ENCODE results near the gene MYOM1.

The MYOM1 gene

DNA sequence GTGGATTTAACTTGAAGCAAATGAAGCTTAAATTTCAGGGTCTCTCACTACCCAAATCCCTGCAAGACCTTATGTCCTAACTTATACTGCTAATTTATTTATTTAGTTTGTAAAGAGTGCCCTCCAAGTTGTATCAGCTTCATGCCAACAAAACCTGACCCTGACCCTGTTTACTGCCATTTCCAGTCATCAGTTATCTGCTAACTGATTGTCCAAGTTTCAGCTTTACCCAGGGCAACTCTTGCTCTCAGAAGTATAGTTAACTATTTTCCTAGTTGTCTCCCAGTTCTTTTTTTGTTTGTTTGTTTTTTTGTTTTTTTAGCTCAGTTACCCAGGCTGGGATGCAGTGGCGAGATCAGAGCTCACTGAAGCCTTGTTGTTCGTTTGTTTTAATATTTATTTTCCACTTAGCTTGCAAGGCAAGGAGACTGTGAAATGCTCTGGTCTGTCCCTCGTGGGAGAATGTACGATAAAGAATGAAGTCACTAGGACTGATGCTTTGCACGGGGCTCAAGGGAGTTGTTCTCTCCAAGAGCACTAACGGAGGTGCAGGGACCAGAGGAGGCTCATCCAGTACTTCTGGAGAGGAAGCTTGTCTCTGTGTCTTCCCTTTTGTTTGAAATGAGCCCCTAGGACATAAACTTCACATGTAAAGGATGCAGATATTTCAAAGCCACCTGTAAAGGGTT lies 35.3 kb downstream of the MYOM1 start:
- no peak for DNase-seq (ENCODE audit: low read depth)

DNA sequence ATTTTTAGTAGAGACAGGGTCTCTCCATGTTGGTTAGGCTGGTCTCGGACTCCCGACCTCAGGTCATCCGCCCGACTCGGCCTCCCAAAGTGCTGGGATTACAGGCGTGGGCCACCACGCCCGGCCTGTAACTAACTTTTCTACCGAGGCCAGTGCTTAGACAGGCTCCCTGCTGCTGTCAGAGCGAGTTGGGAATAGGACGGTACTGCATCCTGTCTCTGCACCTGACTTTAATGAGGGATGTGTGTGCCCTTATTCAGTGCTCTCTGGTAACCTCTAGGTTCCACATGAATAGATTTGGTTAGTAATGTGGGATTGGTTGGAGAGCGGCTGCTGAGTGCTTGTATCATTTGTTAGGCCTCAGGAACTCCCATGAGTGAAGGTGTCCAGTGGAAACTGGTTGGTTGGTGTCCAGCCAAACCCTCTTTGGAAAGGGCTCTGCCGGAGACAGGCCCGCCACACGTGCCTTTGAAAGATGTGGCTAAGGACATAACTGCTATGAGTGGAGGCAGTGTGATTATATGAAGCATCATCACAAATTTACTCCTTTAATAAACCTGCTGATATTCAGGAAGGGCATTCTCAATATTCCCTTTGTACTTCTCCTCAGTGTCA lies 36.6 kb downstream of the MYOM1 start:
- no peak for DNase-seq (ENCODE audit: low read depth)

DNA sequence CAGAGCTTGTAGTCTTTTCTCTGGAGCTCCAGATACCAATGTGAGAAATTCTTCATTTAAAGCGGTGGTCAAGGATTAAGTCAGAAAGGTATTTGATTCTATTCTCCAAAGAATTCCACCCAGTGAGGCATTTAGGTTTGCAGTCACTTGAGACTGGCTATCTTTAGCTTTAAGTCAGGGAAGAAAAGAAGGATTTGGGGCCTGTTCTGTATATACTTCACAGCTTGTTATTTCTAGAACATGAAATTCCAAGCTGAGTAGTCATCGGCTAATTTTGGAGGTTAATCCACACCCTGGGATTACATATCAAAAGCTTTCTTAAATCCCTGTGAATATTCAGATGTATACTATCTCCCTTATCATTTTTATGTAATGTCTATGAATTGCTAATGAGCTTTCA lies 39.4 kb downstream of the MYOM1 start:
- DNase-seq (ENCODE audit: low read depth) = no peak

DNA sequence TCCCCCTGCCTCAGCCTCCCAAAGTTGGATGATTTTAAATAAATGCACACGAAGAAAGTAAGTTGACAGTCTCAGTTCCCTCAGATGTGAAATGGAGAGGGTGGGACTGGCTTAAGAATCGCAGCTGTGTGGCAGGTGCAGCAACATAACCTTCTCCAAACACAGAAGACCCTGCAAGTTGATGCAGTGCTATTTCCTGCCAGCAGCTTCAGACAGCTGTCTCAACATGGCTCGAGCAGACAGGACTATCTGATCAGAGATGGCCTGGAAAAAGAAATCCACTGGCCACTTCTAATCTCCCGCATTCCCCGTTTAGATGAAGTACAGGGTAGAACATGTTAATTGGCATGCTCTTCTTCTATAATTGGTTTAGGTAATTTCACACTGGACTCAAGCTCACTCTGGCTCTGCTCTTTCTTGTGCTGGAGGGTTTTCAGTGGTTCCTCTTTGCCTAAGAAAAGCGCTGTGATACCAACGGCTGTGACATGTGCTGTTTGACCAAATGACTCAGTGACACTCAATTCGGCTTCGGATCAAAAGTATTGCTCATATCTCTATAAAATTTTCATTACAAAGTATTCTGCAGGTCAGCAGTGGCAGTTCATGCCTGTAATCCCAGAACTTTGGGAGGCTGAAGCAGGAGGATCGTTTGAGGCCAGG lies 40.2 kb downstream of the MYOM1 start:
- DNase-seq (ENCODE audit: low read depth) = no peak

DNA sequence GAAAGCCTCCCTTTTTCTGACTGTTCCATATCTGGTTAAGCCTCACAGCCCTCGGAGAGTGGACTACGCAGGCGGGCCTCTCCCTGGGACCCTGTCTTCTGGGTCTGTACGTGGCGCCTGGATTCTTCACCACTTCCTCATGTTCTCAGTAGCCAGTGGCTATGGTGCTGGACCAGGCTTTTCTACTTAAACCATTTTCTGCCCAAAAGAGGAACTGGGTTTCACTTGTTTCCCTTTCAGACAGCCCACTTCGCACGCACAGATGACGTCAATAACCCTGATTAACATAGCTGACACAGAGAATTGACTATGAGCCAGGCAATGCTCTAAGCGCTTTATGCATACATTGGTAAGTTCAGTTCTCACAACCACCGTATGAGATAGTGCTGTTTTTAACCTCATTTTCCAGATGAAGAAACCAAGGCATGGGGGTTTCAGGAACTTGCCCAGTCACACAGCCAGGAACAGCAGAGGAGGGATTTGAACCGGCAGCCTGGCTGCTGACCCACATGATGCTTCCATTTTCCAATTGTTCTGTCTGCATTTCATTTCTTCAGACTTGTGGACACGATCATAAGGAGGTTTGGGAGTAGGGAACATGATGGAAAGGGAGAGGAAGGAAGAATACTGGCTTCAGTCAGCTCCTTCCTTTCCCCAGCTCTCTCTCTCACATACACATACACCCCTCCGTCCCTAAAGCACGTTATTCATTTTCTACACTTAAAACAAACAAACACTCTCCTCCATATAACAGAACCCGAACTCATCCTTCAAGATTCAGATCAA lies 41.7 kb downstream of the MYOM1 start:
- no peak for DNase-seq (ENCODE audit: low read depth)

DNA sequence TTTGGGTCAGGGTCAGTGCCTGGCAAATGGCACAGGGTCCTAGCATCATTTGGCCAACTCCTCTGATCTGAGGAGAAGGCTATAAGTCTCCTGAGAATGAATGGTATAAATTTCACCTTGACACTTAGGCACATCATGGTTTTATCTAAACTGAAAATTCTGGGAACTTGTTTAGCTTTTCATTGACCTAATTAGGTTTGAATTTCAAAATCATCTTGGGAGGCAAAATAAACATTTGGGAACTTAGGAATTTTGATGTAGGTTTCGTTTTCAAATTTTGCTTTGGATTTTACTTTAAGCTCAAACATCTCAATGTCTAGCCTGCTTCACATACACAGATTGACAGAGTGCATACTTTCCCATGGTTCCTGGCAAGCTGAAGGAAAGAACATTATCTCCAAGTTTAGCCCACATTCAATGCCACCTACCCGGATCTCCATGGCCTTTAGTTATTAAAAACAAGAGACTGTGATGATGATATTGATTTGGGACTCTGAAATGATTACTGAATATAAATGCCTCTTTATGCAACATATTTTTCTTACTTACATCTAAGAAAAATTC lies 44.5 kb downstream of the MYOM1 start:
- no peak for DNase-seq (ENCODE audit: low read depth)

DNA sequence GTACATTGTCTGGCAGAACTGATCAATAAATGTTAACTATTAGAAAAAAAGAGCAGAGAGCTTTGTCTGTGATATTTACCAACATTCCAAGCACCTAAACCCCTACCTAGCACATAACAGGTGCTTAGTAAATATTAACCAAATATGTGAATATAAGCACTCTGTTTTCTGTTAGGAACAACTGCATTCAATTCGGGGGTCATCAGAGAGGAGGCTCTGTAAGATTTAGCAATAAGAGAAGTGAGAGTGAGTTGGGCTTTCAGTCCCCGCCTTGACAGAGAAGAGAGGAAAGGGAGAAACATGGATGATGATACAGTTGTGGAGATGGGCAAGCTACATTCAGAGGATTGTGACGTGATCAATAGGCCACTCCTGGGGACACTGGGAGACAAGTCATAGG lies 47.7 kb downstream of the MYOM1 start:
- no peak for DNase-seq (ENCODE audit: low read depth)

DNA sequence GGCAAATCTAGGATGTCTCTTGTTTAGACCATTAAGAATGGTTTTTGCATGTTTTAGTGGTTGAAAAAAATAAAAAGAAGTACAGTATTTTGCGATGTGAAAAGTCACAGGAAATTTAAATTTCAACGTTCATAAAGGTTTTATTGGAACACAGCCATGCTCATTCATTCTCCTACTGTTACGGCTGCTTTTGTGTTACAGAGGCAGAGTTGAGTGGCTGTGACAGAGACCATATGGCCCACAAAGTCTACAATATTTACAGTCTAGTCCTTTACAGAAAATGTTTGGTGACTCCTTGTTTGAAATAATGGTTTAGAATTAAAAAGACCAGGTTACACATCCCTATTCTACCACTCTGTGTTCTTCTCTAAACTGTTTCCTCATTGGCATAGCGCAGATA lies 48.1 kb downstream of the MYOM1 start:
- no peak for DNase-seq (ENCODE audit: low read depth)

DNA sequence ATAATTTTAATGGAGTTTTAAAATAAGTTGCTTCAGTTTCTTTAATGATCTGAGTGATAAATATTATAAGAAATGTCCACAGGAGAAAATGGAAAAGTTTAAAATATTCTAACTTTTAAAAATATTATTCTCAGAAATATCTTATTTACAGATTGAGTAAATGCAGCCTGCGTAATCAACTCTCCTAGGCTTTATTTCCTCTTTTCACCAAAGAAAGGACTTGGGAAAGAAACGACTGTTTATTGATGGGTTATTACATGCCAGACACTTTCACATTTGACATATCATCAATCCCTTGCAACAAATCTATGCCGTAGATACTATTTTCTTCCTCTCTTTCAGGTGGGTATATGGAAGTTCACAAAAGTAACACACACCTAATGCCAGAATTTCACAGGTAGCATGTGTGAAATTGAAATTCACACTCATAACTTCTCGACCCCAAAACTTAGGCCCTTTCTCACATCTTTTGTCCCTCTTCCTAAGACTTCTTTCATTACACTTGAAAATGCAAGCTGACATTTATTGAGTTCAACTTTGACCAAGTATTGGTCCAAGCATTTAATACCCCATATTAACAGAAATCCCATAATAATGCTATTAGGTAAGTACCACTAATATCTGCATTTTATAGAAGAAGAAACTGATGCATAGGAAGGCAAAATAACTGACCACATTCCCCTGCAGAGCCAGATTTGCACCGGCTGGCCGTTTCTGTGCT lies 49.2 kb downstream of the MYOM1 start:
- no peak for DNase-seq (ENCODE audit: low read depth)

DNA sequence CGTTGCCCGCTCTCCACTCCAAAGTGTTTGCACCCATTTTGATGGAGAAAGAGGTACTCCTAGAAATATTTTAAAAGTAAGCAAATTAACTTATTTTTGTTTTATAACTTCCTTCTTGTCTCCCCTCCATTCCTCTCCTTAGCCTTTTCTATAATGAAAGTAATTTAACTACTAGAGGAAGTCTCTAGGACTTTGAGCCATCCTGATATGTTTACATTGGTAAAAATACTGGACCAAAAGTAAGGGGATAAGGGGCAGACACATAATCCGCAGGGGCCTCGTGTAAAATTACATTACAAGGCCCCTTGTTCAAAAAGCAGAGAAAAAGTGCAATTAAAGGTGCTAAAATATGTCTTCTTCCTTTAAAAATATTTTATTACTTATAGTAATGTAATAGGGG lies 55.4 kb downstream of the MYOM1 start:
- no peak for DNase-seq (ENCODE audit: low read depth)

DNA sequence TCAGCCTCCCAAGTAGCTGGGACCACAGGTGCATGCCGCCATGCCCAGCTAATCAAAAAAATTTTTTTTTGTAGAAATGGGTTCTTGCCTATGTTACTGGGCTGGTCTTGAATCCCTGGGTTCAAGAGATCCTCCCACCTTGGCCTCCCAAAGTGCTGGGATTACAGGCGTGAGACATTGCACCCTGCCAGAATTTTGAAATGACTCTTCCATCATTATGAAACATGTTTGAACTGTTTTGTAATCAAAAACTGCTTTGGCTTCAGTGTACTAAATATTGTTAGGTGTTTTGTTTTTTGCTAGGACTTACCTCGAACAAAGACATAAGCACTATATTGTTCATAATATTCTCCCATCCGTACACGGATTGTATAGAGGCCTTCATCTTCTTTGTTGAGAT lies 55.8 kb downstream of the MYOM1 start:
- no peak for DNase-seq (ENCODE audit: low read depth)

DNA sequence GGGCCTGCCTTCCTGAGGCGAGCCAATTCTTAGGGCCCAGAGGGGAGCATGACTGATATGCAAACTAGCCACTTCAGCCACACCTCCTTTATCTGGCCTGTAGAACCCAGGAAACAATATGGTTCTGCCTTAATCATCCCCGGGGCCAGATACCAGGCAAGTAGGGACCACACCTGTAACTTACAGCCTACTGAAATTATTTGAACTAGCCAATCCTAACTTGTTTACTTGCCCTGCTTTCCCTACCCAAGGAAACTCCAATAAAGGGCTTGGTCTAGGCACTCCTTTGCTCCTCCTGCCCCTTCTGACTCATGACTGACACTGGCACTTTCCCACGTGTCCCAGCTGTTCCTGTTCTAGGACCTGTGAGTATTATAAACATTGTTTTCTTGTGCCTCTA lies 57.6 kb downstream of the MYOM1 start:
- no peak for DNase-seq (ENCODE audit: low read depth)

DNA sequence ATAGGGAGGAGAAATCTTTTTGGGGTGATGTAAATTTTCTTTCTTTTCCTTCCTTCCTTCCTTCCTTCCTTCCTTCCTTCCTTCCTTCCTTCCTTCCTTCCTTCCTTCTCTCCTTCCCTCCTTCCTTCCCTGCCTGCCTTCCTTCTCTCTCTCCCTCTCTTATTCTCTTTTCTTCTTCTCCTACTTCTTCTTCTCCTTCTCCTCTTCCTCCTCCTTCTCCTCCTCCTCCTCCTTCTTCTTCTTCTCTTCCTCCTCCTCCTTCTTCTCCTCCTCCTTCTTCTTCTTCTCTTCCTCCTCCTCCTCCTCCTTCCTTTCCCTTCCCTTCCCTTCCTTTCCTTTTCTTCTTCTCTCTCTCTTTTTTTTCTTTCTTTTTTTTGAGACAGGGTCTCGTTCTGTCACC lies 59.9 kb downstream of the MYOM1 start:
- DNase-seq (ENCODE audit: low read depth) = no peak

DNA sequence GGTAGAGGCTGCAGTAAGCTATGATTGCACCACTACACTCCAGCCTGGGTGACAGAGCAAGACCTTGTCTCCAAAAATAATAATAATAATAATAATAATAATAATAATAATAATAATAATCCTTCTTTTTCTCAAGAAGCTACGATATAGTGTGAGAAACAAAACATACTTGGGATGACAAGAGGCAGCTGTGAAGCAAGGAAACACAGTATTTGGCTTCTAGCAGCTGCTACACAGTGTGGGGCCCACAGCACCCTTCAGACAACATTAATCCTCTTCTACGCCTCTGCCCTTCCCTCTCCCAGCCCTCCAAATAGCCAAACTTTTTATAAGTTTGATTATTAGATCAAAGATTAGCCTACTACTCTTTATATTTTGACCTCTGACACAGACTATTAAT lies 62.2 kb downstream of the MYOM1 start:
- DNase-seq (ENCODE audit: low read depth) = no peak

DNA sequence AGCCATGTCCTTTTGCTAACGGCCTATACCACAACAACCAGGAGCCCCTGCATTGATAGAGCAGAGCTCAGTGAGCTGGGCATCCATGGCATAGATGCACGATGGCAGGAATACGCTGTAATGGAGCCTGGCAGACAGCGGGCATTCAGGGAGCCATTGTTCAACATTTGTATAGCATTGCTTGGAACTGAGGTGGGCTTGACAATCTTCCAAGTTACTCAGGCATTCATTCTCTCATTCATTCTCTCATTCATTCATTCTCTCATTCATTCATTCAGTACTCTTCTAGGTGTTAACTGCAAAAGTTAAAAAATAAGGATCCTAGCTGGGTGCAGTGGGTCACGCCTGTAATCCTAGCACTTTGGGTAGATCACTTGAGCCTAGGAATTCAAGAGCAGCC lies 62.7 kb downstream of the MYOM1 start:
- DNase-seq (ENCODE audit: low read depth) = no peak

DNA sequence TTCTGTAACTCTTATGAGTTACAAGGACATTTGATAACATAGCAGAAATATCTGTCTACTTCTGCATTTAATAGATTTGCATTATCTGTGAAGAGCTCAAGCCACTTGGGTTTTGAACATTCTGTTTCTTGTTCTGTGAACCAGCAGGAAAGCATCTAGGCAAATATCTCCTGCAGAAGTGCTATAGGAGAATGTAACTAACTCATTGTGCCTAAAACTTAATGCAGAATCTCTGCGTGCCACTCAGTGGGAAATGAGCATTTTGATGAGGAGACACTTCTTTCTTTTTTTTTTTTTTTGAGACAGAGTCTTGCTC lies 63.5 kb downstream of the MYOM1 start:
- no peak for DNase-seq (ENCODE audit: low read depth)

DNA sequence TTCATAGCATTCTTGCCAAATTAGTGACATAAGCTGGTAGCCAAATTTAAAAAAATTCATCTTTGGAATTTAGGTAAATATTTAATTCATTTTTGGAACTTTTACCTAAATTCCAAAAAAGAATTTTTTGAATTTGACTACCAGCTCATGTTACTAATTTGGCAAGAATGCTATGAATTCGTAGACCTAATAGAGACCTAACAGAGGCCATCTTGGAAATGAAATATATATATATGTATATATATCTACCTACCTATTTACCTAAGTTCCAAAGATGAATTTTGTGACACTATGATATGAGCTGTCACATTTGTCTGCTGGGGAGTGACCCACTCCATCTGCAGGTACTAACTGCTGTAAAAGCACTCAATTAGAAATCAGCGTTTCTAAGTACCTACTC lies 65.6 kb downstream of the MYOM1 start:
- DNase-seq (ENCODE audit: low read depth) = no peak

DNA sequence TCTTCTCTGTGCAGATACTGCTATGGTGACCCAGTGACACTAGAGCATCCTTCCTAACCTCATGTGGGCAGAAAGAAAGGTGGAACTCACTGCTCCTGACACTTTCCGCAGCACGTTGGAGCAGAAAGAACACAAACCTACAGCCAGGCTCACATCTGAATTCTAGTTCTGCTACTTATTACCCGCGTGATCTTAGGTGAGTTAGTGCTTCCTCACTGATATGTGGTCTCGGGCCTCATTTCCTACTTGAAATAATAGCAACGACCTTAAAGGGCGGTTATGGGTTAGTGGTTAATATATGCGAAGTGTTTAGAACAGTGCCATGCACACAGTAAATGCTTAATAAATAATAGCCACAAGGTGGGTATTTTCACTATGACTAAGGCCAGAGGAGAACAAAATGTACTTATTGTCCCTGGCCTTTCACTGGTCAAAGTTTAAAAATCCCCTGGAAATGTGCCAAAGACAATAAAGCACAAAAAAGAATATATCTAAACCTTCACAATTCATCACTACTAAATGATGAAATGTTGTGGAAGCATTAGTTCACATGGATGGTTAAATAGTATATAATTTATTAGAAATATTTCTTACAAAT lies 66.6 kb downstream of the MYOM1 start:
- DNase-seq (ENCODE audit: low read depth) = no peak

DNA sequence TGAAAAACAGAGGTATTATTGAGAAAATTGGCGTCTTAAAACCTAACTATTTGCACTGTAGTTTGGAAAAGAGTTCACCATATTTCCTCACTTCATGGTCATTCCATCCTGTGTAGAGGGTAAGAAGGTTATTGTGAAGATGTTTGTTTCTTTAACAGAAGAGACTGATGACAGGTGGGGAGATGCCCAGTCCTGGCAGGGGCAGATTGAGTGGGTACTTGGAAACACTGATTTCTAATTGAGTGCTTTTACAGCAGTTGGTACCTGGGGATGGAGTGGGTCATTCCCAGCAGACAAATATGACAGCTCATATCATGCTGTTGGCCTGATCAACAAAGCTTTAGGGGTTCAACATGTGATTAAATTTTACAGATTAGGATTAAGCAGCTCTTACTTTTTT lies 67.5 kb downstream of the MYOM1 start:
- no peak for DNase-seq (ENCODE audit: low read depth)

DNA sequence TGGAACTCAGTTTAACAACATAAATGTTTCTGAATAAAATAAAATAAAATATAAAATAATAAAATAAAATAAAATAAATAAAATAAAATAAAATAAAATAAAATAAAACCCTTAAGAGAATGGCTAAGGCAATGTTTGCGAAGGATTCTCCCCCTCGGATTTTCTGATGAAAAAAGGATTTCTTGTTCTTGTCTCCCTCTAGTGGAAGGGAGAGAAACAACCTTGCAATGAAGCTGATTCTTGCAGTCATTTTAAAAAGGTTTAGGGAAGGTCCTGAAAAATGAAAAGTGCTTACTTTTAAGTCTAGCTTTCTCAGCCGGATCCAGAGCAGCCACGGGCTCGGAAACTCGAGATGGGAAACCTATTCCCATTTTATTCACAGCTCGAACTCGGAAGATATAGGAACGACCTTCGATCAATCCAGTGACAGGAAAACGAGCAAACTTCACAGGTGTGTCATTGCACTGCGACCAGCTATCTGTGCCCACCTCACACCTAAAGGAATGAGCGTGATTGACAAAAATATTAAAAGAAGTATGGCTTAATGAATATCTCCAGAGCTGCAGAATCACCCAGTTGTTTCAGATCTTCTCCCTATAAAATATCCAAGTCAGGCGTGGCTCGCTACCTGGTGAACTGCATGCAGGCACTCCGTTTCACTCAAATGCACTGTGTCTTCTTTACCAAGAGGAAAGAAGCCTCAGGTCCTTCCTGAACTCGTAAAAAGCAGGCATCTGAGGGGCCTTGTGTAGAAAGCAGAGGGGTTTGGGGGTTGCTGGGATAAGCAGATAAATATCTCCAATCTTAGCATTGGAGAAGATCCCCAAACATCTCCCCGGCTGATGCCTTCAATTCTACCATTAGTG lies 68.1 kb downstream of the MYOM1 start:
- no peak for DNase-seq (ENCODE audit: low read depth)

DNA sequence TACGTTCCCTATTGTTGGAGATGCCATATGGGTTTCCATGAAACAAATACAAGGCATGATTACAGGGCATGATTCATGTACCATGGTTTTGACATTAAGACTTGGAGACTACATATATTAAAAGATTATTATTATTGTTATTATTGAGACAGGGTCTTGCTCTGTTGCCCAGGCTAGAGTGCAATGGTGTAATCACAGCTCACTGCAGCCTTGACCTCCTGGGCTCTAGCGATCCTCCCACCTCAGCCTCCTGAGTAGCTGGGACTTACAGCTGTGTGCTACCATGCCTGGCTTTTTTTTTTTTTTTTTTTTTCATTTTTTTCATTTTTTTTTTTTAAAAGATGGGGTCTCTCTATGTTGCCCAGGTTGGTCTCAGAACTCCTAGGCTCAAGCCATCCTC lies 69.1 kb downstream of the MYOM1 start:
- DNase-seq (ENCODE audit: low read depth) = no peak

All from stimulated activated CD8-positive, alpha-beta memory T cell treated with anti-CD3 and anti-CD28 coated beads, Interleukin-12 subunit alpha, Interleukin-12 subunit beta, amount 100 ng/mL, for 4 hours (primary cell).